GM19468 (cell line): Measurements from ENCODE around the gene SLC39A11.

Experiments
- ATAC-seq: cut with Tn5 transposase; IDR thresholded peaks from one replicate; pipeline ENCODE4 v1.9.1; 2021; ENCODE audit warnings: mild to moderate bottlenecking, moderate library complexity, moderate number of reproducible peaks; ENCODE audit not compliant: unreplicated experiment; ENCODE audit errors: extremely low read depth

The SLC39A11 gene

DNA sequence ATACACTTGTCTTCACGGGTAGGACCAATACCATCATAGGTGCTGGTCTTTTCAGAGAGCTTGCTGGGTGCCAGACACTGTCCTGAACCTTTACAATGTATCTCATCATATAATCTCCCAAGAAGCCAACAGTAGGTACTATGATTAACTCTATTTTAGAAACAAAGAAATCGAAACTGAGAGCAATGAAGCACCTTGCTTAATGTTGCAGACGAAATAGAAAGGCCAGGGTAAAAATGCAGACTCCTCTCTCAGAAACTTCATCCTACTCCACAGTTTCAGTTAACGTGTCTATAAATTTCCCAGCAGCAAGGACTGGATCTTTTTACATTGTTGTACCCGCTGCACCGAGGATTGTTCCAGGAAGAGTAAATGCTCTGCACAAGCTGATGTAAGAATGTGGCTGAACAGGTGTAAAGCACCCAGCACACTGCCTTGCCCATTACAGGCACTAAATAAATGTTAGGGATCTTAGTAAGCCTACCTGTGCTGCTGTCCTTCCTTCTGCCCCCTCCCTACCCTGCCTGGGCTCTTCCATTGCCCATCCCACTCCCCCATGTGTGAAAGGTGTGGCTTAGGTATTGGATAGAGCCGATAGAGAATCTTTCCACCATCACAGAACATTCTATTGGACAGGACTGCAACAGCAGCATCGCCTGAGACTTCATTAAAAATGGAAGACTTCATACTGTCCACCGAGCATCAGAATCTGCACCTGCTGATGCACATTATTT is 495.0 kb downstream of the SLC39A11 start:
- no peak for ATAC-seq
